ENCODE measurements around the gene KLF5. TPM values are rescaled to one million over a fixed set of nuclear protein-coding genes. Genes with fewer than 3 reads are reported as not detected.

Gene KLF5
- total RNA-seq, 1 experiment from 2014 or later, result 2.2 TPM

- H2BK120ac ChIP-seq (ENCODE audit: low read depth, low read length, poor library complexity, severe bottlenecking), result no peak overlapping the region
- H3T11ph ChIP-seq (ENCODE audit: low read length), result no peak overlapping the region
- no peak overlapping the region for H3K18ac ChIP-seq (ENCODE audit: insufficient read length, low read depth, low read length)
- H2BK12ac ChIP-seq (ENCODE audit: insufficient read length, low read depth, low read length), result no peak overlapping the region
- no peak for DNase-seq
- H3K27ac Mint-ChIP-seq, result no peak overlapping the region
- H4K5ac ChIP-seq (ENCODE audit: insufficient read length, low read depth, low read length), result no peak overlapping the region
- no peak overlapping the region for H3K23ac ChIP-seq (ENCODE audit: insufficient read length, low read depth, low read length)
- H2BK15ac ChIP-seq (ENCODE audit: low read depth, low read length), result no peak overlapping the region
- no peak overlapping the region for H3K27ac ChIP-seq (ENCODE audit: insufficient read length, low read depth, low read length)
- H3K27me3 Mint-ChIP-seq (ENCODE audit: low read depth), result no peaks in the 10 kb centered on the region
- no peak overlapping the region for H2BK20ac ChIP-seq (ENCODE audit: low read depth, low read length, poor library complexity, severe bottlenecking)
- WGBS (ENCODE audit: extremely low coverage, insufficient read length, low lambda C conversion rate), result no CpG with 5 or more reads among the region's 11 CpGs
- H3K56ac ChIP-seq (ENCODE audit: insufficient read length, low read depth, low read length), result no peak overlapping the region
- no peaks in the 10 kb centered on the region for H4K20me1 ChIP-seq (ENCODE audit: control insufficient read depth, insufficient read depth, insufficient read length)
- H3K9me3 Mint-ChIP-seq, result peaks cover 0 to 1% of the 10 kb centered on the region in 2 experiments; a peak in 1 of 5 replicates
- no peak overlapping the region for H4K91ac ChIP-seq (ENCODE audit: insufficient read length, low read depth, low read length)
- no peak for TF ChIP-seq CTCF (conservative IDR thresholded peaks at IDR 0.05)
- no peak overlapping the region for H2AK5ac ChIP-seq (ENCODE audit: insufficient read length, low read length)
- H3K4me1 ChIP-seq (ENCODE audit: insufficient read depth, low read length), result no peaks in the 10 kb centered on the region
- H2AFZ ChIP-seq (ENCODE audit: low read length), result no peak overlapping the region
- H3K14ac ChIP-seq (ENCODE audit: insufficient read depth, low read length), result no peak overlapping the region
- no peaks in the 10 kb centered on the region for H3K79me1 ChIP-seq (ENCODE audit: insufficient read depth, low read depth, low read length, poor library complexity, severe bottlenecking)
- H3K4me1 Mint-ChIP-seq, result peaks cover 4 to 7% of the 10 kb centered on the region in 2 experiments; a peak in 2 of 4 replicates
- no peaks in the 10 kb centered on the region for H3K23me2 ChIP-seq (ENCODE audit: insufficient read length, low read depth, low read length, poor library complexity, severe bottlenecking)
- H2BK5ac ChIP-seq (ENCODE audit: insufficient read length, low read length), result no peak overlapping the region
- H3K4ac ChIP-seq (ENCODE audit: low read depth, low read length), result no peak overlapping the region
- H3K79me2 ChIP-seq (ENCODE audit: insufficient read depth, low read length), result no peaks in the 10 kb centered on the region
- no peak overlapping the region for H3K4me2 ChIP-seq (ENCODE audit: insufficient read depth, insufficient read length, low read length)
- no peak overlapping the region for H3K4me3 Mint-ChIP-seq
- H3K9ac ChIP-seq (ENCODE audit: extremely low read depth, insufficient read length, low read length), result no peak overlapping the region
- no peak overlapping the region for H4K8ac ChIP-seq (replicated peaks; ENCODE audit: insufficient read length, low read depth, low read length)
- H3K27me3 ChIP-seq (ENCODE audit: insufficient read depth, low read length), result no peaks in the 10 kb centered on the region
- no peaks in the 10 kb centered on the region; a peak in 1 of 7 replicates for H3K36me3 Mint-ChIP-seq (ENCODE audit: insufficient read depth in 1 of 3, low read depth in 3 of 3)
- H3K9me3 ChIP-seq (ENCODE audit: control insufficient read depth, low read depth, low read length), result no peaks in the 10 kb centered on the region
These were observed 50.6 kb downstream of the KLF5 start for GRCh38 chr13:73109288-73109899.

Data from H9 (cell line).